Loucy (cell line): ENCODE results near the gene MRTFA.

Experiments used
- H2AFZ ChIP-seq: fragments of 200-600 bp; sonication (generic); 2 replicates; pipeline ENCODE4 v1.6.0; 2016; ENCODE audit warnings: antibody characterized with exemption, mild to moderate bottlenecking, low read length, moderate library complexity
- H3F3A ChIP-seq: fragments of 200-600 bp; 2 replicates; pipeline ENCODE4 v1.6.0; 2016; ENCODE audit warnings: antibody characterized with exemption, low read depth, mild to moderate bottlenecking
- H3K27me3 ChIP-seq: fragments of 200-600 bp; sonication (generic); 2 replicates; pipeline ENCODE4 v1.6.1; 2014; ENCODE audit warnings: low read length, mild to moderate bottlenecking; ENCODE audit not compliant: insufficient read depth, poor library complexity, severe bottlenecking
- H3K36me3 ChIP-seq: fragments of 200-600 bp; sonication (generic); 2 replicates; pipeline ENCODE4 v1.6.1; 2016; ENCODE audit warnings: low read length; ENCODE audit not compliant: insufficient read depth
- H3K4me1 ChIP-seq: fragments of 200-600 bp; sonication (generic); 2 replicates; pipeline ENCODE4 v1.5.1; 2014; ENCODE audit warnings: low read length, mild to moderate bottlenecking; ENCODE audit not compliant: insufficient read depth, poor library complexity, severe bottlenecking
- H3K4me2 ChIP-seq: fragments of 200-600 bp; sonication (generic); 2 replicates; pipeline ENCODE4 v1.6.0; 2014; ENCODE audit warnings: antibody characterized with exemption, low read length, low read depth, mild to moderate bottlenecking; ENCODE audit not compliant: poor library complexity, severe bottlenecking
- H3K4me3 ChIP-seq: fragments of 200-600 bp; sonication (generic); 2 replicates; pipeline ENCODE4 v1.5.1; 2014; ENCODE audit warnings: low read length, mild to moderate bottlenecking, mixed read lengths; ENCODE audit not compliant: poor library complexity, severe bottlenecking
- H3K79me2 ChIP-seq: fragments of 200-600 bp; sonication (generic); 2 replicates; pipeline ENCODE4 v1.6.1; 2014; ENCODE audit warnings: low read length; ENCODE audit not compliant: insufficient read depth
- H3K9ac ChIP-seq: fragments of 200-600 bp; sonication (generic); 2 replicates; pipeline ENCODE4 v1.6.0; 2014; ENCODE audit warnings: mild to moderate bottlenecking, low read depth, low read length, moderate library complexity; ENCODE audit not compliant: poor library complexity, severe bottlenecking
- H3K9me2 ChIP-seq: fragments of 200-600 bp; sonication (generic); replicated peaks from 2 replicates; pipeline ENCODE4 v1.6.1; 2016; ENCODE audit warnings: low read depth, low read length, mixed read lengths
- H3K9me3 ChIP-seq: fragments of 200-600 bp; sonication (generic); 2 replicates; pipeline ENCODE4 v1.6.1; 2014; ENCODE audit warnings: mild to moderate bottlenecking, antibody characterized with exemption, low read length, low read depth; ENCODE audit not compliant: insufficient read depth
- H4K20me1 ChIP-seq: fragments of 200-600 bp; sonication (generic); 2 replicates; pipeline ENCODE4 v1.6.0; 2014; ENCODE audit warnings: antibody characterized with exemption, low read length, mild to moderate bottlenecking; ENCODE audit not compliant: insufficient read depth, poor library complexity, severe bottlenecking
- EZH2phosphoT487 ChIP-seq: fragments of 200-600 bp; IDR thresholded peaks from 2 replicates; pipeline ENCODE4 v1.6.1; 2018; ENCODE audit warnings: antibody characterized with exemption, mild to moderate bottlenecking, moderate library complexity, borderline replicate concordance
- TF ChIP-seq, protein P1 (sequence below): fragments of 200-600 bp; sonication (generic); conservative IDR thresholded peaks from 2 replicates; pipeline ENCODE4 v1.5.1; 2014; ENCODE audit warnings: mild to moderate bottlenecking, antibody characterized with exemption, low read length

MRTFA gene

DNA sequence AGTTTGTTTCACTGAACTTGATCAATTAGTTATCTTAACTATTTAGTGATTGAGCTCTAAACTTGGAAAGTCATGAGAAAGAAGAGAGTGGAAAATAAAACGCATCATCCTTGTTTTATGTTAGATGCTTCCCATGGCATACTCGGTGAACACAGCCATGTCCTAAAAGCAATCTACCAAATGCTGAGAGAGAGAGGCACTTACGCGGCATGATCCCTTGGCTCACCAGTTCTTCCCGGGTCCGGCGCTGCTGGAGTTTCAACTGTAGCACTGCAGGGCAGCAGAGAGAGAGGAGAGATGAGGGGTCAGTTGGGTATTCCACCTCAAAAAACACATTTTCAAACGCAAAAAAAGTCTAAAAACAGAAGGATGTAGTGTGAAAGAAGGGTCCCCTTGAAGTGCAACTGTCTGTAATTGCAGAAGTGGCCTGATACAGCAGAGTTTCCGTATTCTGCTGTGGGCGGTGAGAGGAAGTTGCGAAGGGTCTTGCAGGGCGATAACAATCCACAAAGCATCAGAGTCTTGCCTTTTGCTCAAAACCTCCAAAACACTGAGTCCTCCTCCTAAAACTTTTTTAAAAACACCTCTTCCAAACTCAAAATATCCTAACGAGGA is 173.4 kb downstream of the MRTFA start:
- H3K36me3 ChIP-seq = peaks cover 5% of the 10 kb centered on the region; the same call in 1 of the 2 replicates
- peaks cover 34% of the 10 kb centered on the region for H3K4me1 ChIP-seq
- H2AFZ ChIP-seq = peak overlapping the region; percentile 79
- H3K9me2 ChIP-seq = no peaks in the 10 kb centered on the region
- H3F3A ChIP-seq = peaks cover 11% of the 10 kb centered on the region
- no peaks in the 10 kb centered on the region for H3K9me3 ChIP-seq
- H3K9ac ChIP-seq = peak overlapping the region; percentile 83
- peak overlapping the region; percentile 97 for H3K4me2 ChIP-seq
- TF ChIP-seq EZH2phosphoT487 = no peak
- TF ChIP-seq, protein P1, sequence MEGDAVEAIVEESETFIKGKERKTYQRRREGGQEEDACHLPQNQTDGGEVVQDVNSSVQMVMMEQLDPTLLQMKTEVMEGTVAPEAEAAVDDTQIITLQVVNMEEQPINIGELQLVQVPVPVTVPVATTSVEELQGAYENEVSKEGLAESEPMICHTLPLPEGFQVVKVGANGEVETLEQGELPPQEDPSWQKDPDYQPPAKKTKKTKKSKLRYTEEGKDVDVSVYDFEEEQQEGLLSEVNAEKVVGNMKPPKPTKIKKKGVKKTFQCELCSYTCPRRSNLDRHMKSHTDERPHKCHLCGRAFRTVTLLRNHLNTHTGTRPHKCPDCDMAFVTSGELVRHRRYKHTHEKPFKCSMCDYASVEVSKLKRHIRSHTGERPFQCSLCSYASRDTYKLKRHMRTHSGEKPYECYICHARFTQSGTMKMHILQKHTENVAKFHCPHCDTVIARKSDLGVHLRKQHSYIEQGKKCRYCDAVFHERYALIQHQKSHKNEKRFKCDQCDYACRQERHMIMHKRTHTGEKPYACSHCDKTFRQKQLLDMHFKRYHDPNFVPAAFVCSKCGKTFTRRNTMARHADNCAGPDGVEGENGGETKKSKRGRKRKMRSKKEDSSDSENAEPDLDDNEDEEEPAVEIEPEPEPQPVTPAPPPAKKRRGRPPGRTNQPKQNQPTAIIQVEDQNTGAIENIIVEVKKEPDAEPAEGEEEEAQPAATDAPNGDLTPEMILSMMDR = no peak
- no peaks in the 10 kb centered on the region for H3K27me3 ChIP-seq
- H4K20me1 ChIP-seq = peaks cover 26% of the 10 kb centered on the region
- H3K4me3 ChIP-seq = peak overlapping the region; percentile 79
- peaks cover 53% of the 10 kb centered on the region for H3K79me2 ChIP-seq

DNA sequence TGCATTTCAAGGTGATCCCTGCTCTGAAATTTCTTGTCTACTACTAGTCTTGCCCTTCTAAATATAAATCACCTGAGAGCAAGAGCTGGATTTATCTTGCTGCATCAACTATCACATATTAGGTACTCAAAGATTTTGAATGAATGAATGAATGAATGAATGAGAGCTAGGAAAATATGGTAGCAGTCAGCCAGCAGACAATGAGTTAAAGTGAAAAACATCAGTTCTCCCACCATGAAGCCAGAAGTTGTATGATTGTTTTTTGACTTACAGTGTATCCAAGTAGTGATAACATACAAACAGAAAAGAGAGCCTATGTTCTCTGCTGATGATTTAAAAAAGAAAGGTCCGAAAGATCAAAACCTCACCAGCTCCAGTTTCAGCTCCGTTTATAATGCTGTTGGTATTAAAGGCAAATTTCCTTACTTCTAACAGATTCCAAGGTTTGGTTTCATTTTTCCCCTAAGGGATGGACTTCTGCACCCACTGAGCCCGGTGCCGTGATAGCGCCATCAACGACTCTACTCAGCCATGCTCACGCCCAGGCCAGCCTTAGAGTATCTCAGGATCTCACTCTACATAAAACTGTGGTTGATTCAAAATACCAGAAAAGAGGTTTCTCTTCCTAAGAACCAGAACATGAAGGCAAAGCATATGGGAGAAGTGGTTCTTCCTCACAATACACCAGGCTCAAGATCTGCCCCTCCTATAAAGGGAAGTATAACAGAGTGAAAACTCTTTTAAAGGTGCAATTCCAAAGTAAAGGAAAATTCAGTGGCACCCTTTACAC is 174.1 kb downstream of the MRTFA start:
- peak overlapping the region; percentile 79; the same call in 1 of the 2 replicates for H2AFZ ChIP-seq
- TF ChIP-seq, protein P1 = no peak; the same call in 1 of the 2 replicates
- TF ChIP-seq EZH2phosphoT487 = no peak
- H3K9me2 ChIP-seq = no peaks in the 10 kb centered on the region
- H3K4me1 ChIP-seq = peaks cover 41% of the 10 kb centered on the region
- H4K20me1 ChIP-seq = peaks cover 31% of the 10 kb centered on the region
- peak overlapping the region; percentile 83 for H3K9ac ChIP-seq
- peak overlapping the region; percentile 79 for H3K4me3 ChIP-seq
- peaks cover 11% of the 10 kb centered on the region for H3F3A ChIP-seq
- H3K4me2 ChIP-seq = peak overlapping the region; percentile 97
- no peaks in the 10 kb centered on the region for H3K27me3 ChIP-seq
- peaks cover 5% of the 10 kb centered on the region; the same call in 1 of the 2 replicates for H3K36me3 ChIP-seq
- H3K9me3 ChIP-seq = no peaks in the 10 kb centered on the region
- peaks cover 60% of the 10 kb centered on the region for H3K79me2 ChIP-seq

DNA sequence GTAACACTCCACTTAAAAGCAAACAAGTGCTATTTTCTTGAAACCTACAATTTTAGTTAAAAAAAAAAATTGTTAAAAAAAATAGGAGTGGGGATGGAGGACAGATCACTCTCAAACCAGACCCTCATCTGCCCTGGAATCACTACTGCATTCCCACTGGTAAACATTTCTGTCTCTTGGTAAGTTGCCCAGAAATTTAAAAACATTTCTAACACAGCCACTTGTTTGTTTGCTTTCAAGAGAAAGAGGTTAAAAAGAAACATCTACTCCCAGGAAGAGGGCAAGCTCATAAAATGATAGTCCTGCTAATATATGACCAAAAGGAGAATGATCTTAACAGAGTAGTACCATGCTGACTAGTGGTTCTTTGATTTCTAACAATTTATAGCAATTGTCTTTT is 182.8 kb downstream of the MRTFA start:
- no peak overlapping the region for H3K4me3 ChIP-seq
- peaks cover 13% of the 10 kb centered on the region for H3K4me1 ChIP-seq
- no peak overlapping the region for H2AFZ ChIP-seq
- no peaks in the 10 kb centered on the region for H3K9me2 ChIP-seq
- TF ChIP-seq, protein P1 = no peak
- no peak for TF ChIP-seq EZH2phosphoT487
- peaks cover 40% of the 10 kb centered on the region for H4K20me1 ChIP-seq
- no peaks in the 10 kb centered on the region for H3K9me3 ChIP-seq
- no peaks in the 10 kb centered on the region for H3F3A ChIP-seq
- peak overlapping the region; percentile 15 for H3K4me2 ChIP-seq
- no peaks in the 10 kb centered on the region; the same call in 1 of the 2 replicates for H3K36me3 ChIP-seq
- H3K9ac ChIP-seq = no peak overlapping the region
- peaks cover 100% of the 10 kb centered on the region for H3K79me2 ChIP-seq
- H3K27me3 ChIP-seq = no peaks in the 10 kb centered on the region
